ENCODE measurements around the gene NRDE2. TPM values are rescaled to one million over a fixed set of nuclear protein-coding genes. Genes with fewer than 3 reads are reported as not detected.

NRDE2 gene
- total RNA-seq, 4 donors from 2014 or later = 8.0 to 14.1 (median 12.2) TPM

DNA sequence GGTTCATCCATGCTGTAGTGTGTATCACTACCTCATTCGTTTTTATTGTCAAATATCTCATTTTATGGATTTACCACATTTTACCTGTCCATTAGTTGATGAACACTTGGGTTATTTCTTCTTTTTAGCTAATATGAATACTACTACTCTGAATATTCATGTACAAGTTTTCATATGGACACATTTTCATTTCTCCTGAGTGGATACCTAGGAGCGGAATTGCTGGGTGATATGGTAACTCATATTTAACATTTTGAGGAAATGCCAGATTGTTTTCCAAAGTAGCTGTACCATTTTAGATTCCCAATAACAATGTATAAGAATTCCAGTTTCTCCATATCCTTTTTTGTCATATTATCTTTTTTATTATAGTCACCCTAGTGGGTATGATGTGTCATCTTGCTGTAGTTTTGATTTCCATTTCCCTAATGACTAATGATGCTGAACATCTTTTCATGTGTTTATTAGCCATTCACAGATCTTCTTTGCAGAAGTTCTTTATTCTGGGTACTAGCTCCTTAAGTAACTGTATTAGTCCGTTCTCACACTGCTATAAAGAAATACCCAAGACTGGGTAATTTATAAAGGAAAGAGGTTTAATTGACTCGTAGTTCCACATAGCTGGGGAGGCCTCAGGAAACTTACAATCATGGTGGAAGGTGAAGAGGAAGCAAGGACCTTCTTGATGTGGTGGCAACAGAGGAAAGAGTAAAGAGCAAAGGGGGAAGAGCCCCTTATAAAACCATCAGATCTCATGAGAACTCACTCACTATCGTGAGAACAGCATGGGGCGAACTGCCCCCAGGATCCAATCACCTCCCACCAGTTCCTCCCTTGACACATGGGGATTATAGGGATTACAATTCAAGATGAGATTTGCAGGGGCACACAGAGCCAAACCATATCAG lies 11.9 kb downstream of the NRDE2 start:
- intact Hi-C loops (cut with DNase I) = no loop called here
- no peak for DNase-seq (ENCODE audit: extremely low spot score)
- 97% methylated on average over 6 of the region's 6 CpGs for WGBS

GRCh38 chr14:90319173-90319572 lies 12.6 kb downstream of the NRDE2 start:
- Histone ChIP-seq H3K4me3 (no peak overlapping the region), H3K4me1 (peaks cover 0 to 5% (median 2%) of the 10 kb centered on the region in 4 donors), H3K36me3 (peaks cover 12 to 41% (median 34%) of the 10 kb centered on the region in 4 donors), H3K27me3 (no peaks in the 10 kb centered on the region), H3K9me3 (no peaks in the 10 kb centered on the region), H3K27ac (replicated peaks in 1 of 4) (no peak overlapping the region)
- 89% methylated on average over 3 of the region's 3 CpGs for WGBS
- TF ChIP-seq, protein P1, sequence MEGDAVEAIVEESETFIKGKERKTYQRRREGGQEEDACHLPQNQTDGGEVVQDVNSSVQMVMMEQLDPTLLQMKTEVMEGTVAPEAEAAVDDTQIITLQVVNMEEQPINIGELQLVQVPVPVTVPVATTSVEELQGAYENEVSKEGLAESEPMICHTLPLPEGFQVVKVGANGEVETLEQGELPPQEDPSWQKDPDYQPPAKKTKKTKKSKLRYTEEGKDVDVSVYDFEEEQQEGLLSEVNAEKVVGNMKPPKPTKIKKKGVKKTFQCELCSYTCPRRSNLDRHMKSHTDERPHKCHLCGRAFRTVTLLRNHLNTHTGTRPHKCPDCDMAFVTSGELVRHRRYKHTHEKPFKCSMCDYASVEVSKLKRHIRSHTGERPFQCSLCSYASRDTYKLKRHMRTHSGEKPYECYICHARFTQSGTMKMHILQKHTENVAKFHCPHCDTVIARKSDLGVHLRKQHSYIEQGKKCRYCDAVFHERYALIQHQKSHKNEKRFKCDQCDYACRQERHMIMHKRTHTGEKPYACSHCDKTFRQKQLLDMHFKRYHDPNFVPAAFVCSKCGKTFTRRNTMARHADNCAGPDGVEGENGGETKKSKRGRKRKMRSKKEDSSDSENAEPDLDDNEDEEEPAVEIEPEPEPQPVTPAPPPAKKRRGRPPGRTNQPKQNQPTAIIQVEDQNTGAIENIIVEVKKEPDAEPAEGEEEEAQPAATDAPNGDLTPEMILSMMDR (IDR thresholded peaks at IDR 0.05) = no peak
- no peak for TF ChIP-seq EP300 (IDR thresholded peaks at IDR 0.05)
- no peak for TF ChIP-seq POLR2A (IDR thresholded peaks at IDR 0.05; ENCODE audit: low read depth)
- no peak for TF ChIP-seq POLR2AphosphoS5 (IDR thresholded peaks at IDR 0.05)
- DNase-seq (ENCODE audit: extremely low spot score) = no peak
- intact Hi-C loops (cut with DNase I) = no loop called here

More for the DNA sequence above, 11.9 kb downstream of the NRDE2 start:
- peaks cover 12 to 34% (median 27%) of the 10 kb centered on the region in 4 donors for H3K36me3 ChIP-seq
- no peak overlapping the region for H3K27ac ChIP-seq (replicated peaks in 1 of 4)
- no peaks in the 10 kb centered on the region for H3K27me3 ChIP-seq
- H3K9me3 ChIP-seq = no peaks in the 10 kb centered on the region
- no peak overlapping the region for H3K4me3 ChIP-seq
- H3K4me1 ChIP-seq = peaks cover 0 to 5% (median 3%) of the 10 kb centered on the region in 4 donors
- no peak for TF ChIP-seq EP300 (IDR thresholded peaks at IDR 0.05)
- TF ChIP-seq, protein P1 (IDR thresholded peaks at IDR 0.05) = no peak
- TF ChIP-seq POLR2AphosphoS5 (IDR thresholded peaks at IDR 0.05) = no peak
- no peak for TF ChIP-seq POLR2A (IDR thresholded peaks at IDR 0.05; ENCODE audit: low read depth)

DNA sequence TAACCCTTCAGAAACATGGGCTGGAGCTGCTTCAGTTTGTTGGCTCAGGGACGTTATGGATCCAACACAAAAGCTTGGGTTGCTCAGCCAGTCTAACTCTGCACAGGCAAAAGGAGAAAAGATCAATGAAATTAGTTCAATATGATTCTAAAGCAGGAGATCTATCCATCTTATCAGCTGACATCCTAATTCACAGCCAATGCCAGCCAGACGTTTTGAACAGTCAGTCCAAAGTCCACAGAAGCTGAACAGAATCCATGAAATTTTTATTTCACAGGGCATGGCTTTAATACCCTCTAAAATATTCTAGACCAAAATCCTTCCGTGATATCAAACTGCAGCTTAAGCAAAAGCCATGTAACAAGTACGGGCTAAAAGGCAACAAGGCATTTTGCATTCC lies 13.7 kb downstream of the NRDE2 start:
- 76% methylated on average over 4 of the region's 4 CpGs for WGBS
- H3K27ac ChIP-seq (replicated peaks in 1 of 4) = no peak overlapping the region
- H3K27me3 ChIP-seq = no peaks in the 10 kb centered on the region
- DNase-seq (ENCODE audit: extremely low spot score) = no peak
- intact Hi-C loops (cut with DNase I) = no loop called here
- H3K4me3 ChIP-seq = no peak overlapping the region
- peaks cover 15 to 52% (median 46%) of the 10 kb centered on the region in 4 donors for H3K36me3 ChIP-seq
- H3K4me1 ChIP-seq = peaks cover 0 to 2% (median 0%) of the 10 kb centered on the region in 4 donors
- H3K9me3 ChIP-seq = no peaks in the 10 kb centered on the region
- TF ChIP-seq POLR2AphosphoS5 (IDR thresholded peaks at IDR 0.05) (no peak), EP300 (IDR thresholded peaks at IDR 0.05) (no peak), POLR2A (IDR thresholded peaks at IDR 0.05; ENCODE audit: low read depth) (no peak)
- TF ChIP-seq, protein P1 (IDR thresholded peaks at IDR 0.05) = no peak

DNA sequence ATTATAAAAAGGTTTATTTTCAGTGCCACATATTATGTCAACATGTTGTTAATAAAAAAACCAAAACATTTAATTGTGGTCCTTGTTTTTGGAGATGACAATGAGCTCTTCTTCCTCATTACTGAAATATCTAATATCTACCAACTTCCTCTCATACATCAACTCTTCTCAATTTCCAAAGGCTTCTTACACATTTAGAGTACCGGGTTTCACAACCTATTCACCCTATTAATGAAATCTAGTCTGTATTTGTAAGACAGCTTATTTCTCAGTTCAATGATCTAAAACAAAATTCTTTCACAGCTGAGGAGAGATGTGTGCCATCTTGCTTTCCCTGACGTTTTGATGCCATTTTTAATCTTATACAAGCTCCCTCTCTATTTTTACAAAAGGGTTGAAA lies 14.5 kb downstream of the NRDE2 start:
- intact Hi-C loops (cut with DNase I) = no loop called here

More for the DNA sequence above, 14.5 kb downstream of the NRDE2 start:
- WGBS = 74% methylated on average over 2 of the region's 2 CpGs
- Histone ChIP-seq H3K9me3 (no peaks in the 10 kb centered on the region), H3K27ac (replicated peaks in 1 of 4) (no peak overlapping the region), H3K27me3 (no peaks in the 10 kb centered on the region), H3K4me3 (no peak overlapping the region), H3K4me1 (no peaks in the 10 kb centered on the region), H3K36me3 (peaks cover 15 to 54% (median 48%) of the 10 kb centered on the region in 4 donors)
- TF ChIP-seq, protein P1 (IDR thresholded peaks at IDR 0.05) = no peak
- no peak for TF ChIP-seq POLR2AphosphoS5 (IDR thresholded peaks at IDR 0.05)
- TF ChIP-seq EP300 (IDR thresholded peaks at IDR 0.05) = no peak
- no peak for TF ChIP-seq POLR2A (IDR thresholded peaks at IDR 0.05; ENCODE audit: low read depth)
- no peak for DNase-seq (ENCODE audit: extremely low spot score)
